HEK293T (cell line): Measurements from ENCODE around the gene PTPN2.
"Not testable (repeated sequence)": the region's sequence is repeated elsewhere in the genome, so short reads cannot be mapped to it uniquely, and the experiment has no call there.

Source experiments
- CTCF ChIA-PET: fragments of 350-600 bp; formaldehyde crosslinking; extraction: SDS; loops from one replicate; lab custom pipeline; 2021; ENCODE audit warnings: antibody characterized with exemption, inconsistent platforms; lab: Yijun Ruan, JAX
- POLR2A ChIA-PET: fragments of 350-600 bp; formaldehyde crosslinking; extraction: SDS; loops from one replicate; lab custom pipeline; 2020; ENCODE audit warnings: antibody characterized with exemption, inconsistent platforms; lab: Yijun Ruan, JAX
- DNase-seq: peaks from one replicate; pipeline ENCODE4 v3.0.0; 2012; ENCODE audit warnings: mixed read lengths; ENCODE audit errors: extremely low spot score
- ARNT ChIP-seq: fragments of 450-650 bp; IDR thresholded peaks from 2 replicates; pipeline ENCODE4 v1.6.1; 2017; ENCODE audit warnings: mild to moderate bottlenecking
- BHLHE40 ChIP-seq: fragments of 450-650 bp; IDR thresholded peaks from 2 replicates; pipeline ENCODE4 v1.6.1; 2016; ENCODE audit warnings: mild to moderate bottlenecking, moderate library complexity, borderline replicate concordance
- CTBP1 ChIP-seq: fragments of 450-650 bp; IDR thresholded peaks from 2 replicates; pipeline ENCODE4 v1.6.1; 2016; ENCODE audit warnings: borderline replicate concordance
- ELF4 ChIP-seq: fragments of 450-650 bp; IDR thresholded peaks from 2 replicates; pipeline ENCODE4 v1.6.1; 2017; ENCODE audit warnings: antibody characterized with exemption
- FOXA1 ChIP-seq: fragments of 450-650 bp; IDR thresholded peaks from 2 replicates; pipeline ENCODE4 v1.6.1; 2016; ENCODE audit warnings: mild to moderate bottlenecking
- FOXK2 ChIP-seq: fragments of 450-650 bp; IDR thresholded peaks from 2 replicates; pipeline ENCODE4 v1.6.1; 2016; ENCODE audit warnings: mild to moderate bottlenecking
- FOXM1 ChIP-seq: fragments of 450-650 bp; IDR thresholded peaks from 2 replicates; pipeline ENCODE4 v1.6.1; 2017; ENCODE audit warnings: mild to moderate bottlenecking, borderline replicate concordance
- HDGF ChIP-seq: fragments of 450-650 bp; IDR thresholded peaks from 2 replicates; pipeline ENCODE4 v1.6.1; 2017; ENCODE audit warnings: antibody characterized with exemption, borderline replicate concordance
- L3MBTL2 ChIP-seq: fragments of 450-650 bp; conservative IDR thresholded peaks from 2 replicates; pipeline ENCODE4 v1.6.1; 2016; ENCODE audit warnings: mild to moderate bottlenecking
- LEF1 ChIP-seq: fragments of 450-650 bp; IDR thresholded peaks from 2 replicates; pipeline ENCODE4 v1.6.1; 2017; ENCODE audit warnings: mild to moderate bottlenecking, borderline replicate concordance
- NFRKB ChIP-seq: fragments of 450-650 bp; IDR thresholded peaks from 2 replicates; pipeline ENCODE4 v1.6.1; 2016; ENCODE audit warnings: mild to moderate bottlenecking, moderate library complexity
- PKNOX1 ChIP-seq: fragments of 450-650 bp; IDR thresholded peaks from 2 replicates; pipeline ENCODE4 v1.6.1; 2016
- SP1 ChIP-seq: fragments of 450-650 bp; IDR thresholded peaks from 2 replicates; pipeline ENCODE4 v1.6.1; 2017
- SUZ12 ChIP-seq: fragments of 450-650 bp; IDR thresholded peaks from 2 replicates; pipeline ENCODE4 v1.6.1; 2016; ENCODE audit warnings: mild to moderate bottlenecking
- TARDBP ChIP-seq: fragments of 450-650 bp; IDR thresholded peaks from 2 replicates; pipeline ENCODE4 v1.6.1; 2016
- ZNF384 ChIP-seq: fragments of 450-650 bp; IDR thresholded peaks from 2 replicates; pipeline ENCODE4 v1.6.1; 2016

Gene PTPN2

GRCh38 chr18:12766986-12767433 is 117.0 kb downstream of the PTPN2 start:
- TF ChIP-seq FOXM1 (no peak), HDGF (no peak), PKNOX1 (no peak), FOXA1 (no peak), SUZ12 (no peak), ZNF384 (no peak), SP1 (no peak), ARNT (no peak), BHLHE40 (no peak), FOXK2 (no peak)
- ChIA-PET CTCF (interaction anchor here (0.5 kb wide), 1 partner anchor 811 kb away, joined by 4 read pairs; no protein-coding TSS in a partner anchor), POLR2A (interaction anchor here (0.8 kb wide), 1 partner anchor 117 kb away, joined by 3 read pairs; the partner anchor contains the start of gene PTPN2)
- DNase-seq: no peak

GRCh38 chr18:12765586-12765985 is 118.5 kb downstream of the PTPN2 start:
- ChIA-PET POLR2A (no interaction called here), CTCF (no interaction called here)

GRCh38 chr18:12765126-12765525 is 118.9 kb downstream of the PTPN2 start:
- ChIA-PET POLR2A (no interaction called here), CTCF (no interaction called here)
- TF ChIP-seq NFRKB (no peak), ELF4 (no peak), FOXM1 (no peak), HDGF (no peak), ARNT (no peak), CTBP1 (no peak), PKNOX1 (no peak), LEF1 (no peak), FOXA1 (no peak), BHLHE40 (no peak), FOXK2 (no peak)
- no peak for DNase-seq

More at GRCh38 chr18:12765586-12765985, 118.5 kb downstream of the PTPN2 start:
- DNase-seq: no peak
- TF ChIP-seq NFRKB (no peak), L3MBTL2 (no peak), ELF4 (no peak), HDGF (no peak), SP1 (no peak), PKNOX1 (no peak), TARDBP (no peak), FOXK2 (no peak), FOXA1 (no peak), ARNT (no peak), SUZ12 (no peak), ZNF384 (no peak), CTBP1 (no peak), BHLHE40 (no peak), FOXM1 (no peak), LEF1 (no peak)

GRCh38 chr18:12758566-12758965 is 125.5 kb downstream of the PTPN2 start:
- DNase-seq, POLR2A ChIA-PET, CTCF ChIA-PET: not testable (repeated sequence)

- DNase-seq, CTCF ChIA-PET, POLR2A ChIA-PET: not testable (repeated sequence)
Observed at GRCh38 chr18:12756619-12757239, 127.3 kb downstream of the PTPN2 start.

GRCh38 chr18:12755606-12756005 is 128.4 kb downstream of the PTPN2 start:
- CTCF ChIA-PET, DNase-seq, POLR2A ChIA-PET: not testable (repeated sequence)

- ChIA-PET CTCF (no interaction called here), POLR2A (no interaction called here)
- TF ChIP-seq NFRKB (no peak), BHLHE40 (no peak), PKNOX1 (no peak)
- DNase-seq: no peak
Observed at GRCh38 chr18:12754511-12754910, 129.5 kb downstream of the PTPN2 start.
